ENCODE results near the gene ZNF488. TPM values are rescaled to one million over a fixed set of nuclear protein-coding genes. Genes with fewer than 3 reads are reported as not detected.

Gene ZNF488
- total RNA-seq, 1 donor from 2014 or later = 0.29 TPM

DNA sequence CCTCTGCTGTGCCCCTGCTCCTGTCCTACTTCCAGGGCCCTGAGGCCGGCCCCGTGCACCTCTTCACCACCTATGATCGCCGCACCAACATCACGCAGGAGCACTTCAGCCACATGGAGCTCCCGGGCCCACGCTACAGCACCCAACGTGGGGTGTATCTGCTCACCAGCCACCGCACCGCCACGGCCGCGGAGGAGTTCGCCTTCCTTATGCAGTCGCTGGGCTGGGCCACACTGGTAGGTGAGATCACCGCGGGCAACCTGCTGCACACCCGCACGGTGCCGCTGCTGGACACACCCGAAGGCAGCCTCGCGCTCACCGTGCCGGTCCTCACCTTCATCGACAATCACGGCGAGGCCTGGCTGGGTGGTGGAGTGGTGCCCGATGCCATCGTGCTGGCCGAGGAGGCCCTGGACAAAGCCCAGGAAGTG, 34.1 kb downstream of the ZNF488 start:
- Histone ChIP-seq H3K4me3 (ENCODE audit: low read depth, low read length) (no peak overlapping the region), H3K27me3 (ENCODE audit: control insufficient read depth, insufficient read depth, low read length) (no peaks in the 10 kb centered on the region), H3K36me3 (ENCODE audit: control insufficient read depth, insufficient read depth, low read length) (no peaks in the 10 kb centered on the region)
- TF ChIP-seq, protein P1, sequence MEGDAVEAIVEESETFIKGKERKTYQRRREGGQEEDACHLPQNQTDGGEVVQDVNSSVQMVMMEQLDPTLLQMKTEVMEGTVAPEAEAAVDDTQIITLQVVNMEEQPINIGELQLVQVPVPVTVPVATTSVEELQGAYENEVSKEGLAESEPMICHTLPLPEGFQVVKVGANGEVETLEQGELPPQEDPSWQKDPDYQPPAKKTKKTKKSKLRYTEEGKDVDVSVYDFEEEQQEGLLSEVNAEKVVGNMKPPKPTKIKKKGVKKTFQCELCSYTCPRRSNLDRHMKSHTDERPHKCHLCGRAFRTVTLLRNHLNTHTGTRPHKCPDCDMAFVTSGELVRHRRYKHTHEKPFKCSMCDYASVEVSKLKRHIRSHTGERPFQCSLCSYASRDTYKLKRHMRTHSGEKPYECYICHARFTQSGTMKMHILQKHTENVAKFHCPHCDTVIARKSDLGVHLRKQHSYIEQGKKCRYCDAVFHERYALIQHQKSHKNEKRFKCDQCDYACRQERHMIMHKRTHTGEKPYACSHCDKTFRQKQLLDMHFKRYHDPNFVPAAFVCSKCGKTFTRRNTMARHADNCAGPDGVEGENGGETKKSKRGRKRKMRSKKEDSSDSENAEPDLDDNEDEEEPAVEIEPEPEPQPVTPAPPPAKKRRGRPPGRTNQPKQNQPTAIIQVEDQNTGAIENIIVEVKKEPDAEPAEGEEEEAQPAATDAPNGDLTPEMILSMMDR (IDR thresholded peaks at IDR 0.05; ENCODE audit: insufficient read depth, low read length, poor library complexity, severe bottlenecking) = no peak
- DNase-seq (ENCODE audit: low read depth) = no peak

DNA sequence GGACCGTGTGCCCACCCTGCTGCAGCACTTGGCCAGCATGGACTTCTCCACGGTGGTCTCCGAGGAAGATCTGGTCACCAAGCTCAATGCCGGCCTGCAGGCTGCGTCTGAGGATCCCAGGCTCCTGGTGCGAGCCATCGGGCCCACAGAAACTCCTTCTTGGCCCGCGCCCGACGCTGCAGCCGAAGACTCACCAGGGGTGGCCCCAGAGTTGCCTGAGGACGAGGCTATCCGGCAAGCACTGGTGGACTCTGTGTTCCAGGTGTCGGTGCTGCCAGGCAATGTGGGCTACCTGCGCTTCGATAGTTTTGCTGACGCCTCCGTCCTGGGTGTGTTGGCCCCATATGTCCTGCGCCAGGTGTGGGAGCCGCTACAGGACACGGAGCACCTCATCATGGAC, 34.6 kb downstream of the ZNF488 start:
- TF ChIP-seq, protein P1 (IDR thresholded peaks at IDR 0.05; ENCODE audit: insufficient read depth, low read length, poor library complexity, severe bottlenecking) = no peak
- DNase-seq (ENCODE audit: low read depth) = no peak
- Histone ChIP-seq H3K27me3 (ENCODE audit: control insufficient read depth, insufficient read depth, low read length) (no peaks in the 10 kb centered on the region), H3K36me3 (ENCODE audit: control insufficient read depth, insufficient read depth, low read length) (no peaks in the 10 kb centered on the region), H3K4me3 (ENCODE audit: low read depth, low read length) (no peak overlapping the region)

DNA sequence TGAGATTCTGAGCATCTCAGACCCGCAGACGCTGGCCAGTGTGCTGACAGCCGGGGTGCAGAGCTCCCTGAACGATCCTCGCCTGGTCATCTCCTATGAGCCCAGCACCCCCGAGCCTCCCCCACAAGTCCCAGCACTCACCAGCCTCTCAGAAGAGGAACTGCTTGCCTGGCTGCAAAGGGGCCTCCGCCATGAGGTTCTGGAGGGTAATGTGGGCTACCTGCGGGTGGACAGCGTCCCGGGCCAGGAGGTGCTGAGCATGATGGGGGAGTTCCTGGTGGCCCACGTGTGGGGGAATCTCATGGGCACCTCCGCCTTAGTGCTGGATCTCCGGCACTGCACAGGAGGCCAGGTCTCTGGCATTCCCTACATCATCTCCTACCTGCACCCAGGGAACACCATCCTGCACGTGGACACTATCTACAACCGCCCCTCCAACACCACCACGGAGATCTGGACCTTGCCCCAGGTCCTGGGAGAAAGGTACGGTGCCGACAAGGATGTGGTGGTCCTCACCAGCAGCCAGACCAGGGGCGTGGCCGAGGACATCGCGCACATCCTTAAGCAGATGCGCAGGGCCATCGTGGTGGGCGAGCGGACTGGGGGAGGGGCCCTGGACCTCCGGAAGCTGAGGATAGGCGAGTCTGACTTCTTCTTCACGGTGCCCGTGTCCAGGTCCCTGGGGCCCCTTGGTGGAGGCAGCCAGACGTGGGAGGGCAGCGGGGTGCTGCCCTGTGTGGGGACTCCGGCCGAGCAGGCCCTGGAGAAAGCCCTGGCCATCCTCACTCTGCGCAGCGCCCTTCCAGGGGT, 35.2 kb downstream of the ZNF488 start:
- Histone ChIP-seq H3K4me3 (ENCODE audit: low read depth, low read length) (no peak overlapping the region), H3K36me3 (ENCODE audit: control insufficient read depth, insufficient read depth, low read length) (no peaks in the 10 kb centered on the region), H3K27me3 (ENCODE audit: control insufficient read depth, insufficient read depth, low read length) (no peaks in the 10 kb centered on the region)
- TF ChIP-seq, protein P1 (IDR thresholded peaks at IDR 0.05; ENCODE audit: insufficient read depth, low read length, poor library complexity, severe bottlenecking) = no peak
- DNase-seq (ENCODE audit: low read depth) = no peak

DNA sequence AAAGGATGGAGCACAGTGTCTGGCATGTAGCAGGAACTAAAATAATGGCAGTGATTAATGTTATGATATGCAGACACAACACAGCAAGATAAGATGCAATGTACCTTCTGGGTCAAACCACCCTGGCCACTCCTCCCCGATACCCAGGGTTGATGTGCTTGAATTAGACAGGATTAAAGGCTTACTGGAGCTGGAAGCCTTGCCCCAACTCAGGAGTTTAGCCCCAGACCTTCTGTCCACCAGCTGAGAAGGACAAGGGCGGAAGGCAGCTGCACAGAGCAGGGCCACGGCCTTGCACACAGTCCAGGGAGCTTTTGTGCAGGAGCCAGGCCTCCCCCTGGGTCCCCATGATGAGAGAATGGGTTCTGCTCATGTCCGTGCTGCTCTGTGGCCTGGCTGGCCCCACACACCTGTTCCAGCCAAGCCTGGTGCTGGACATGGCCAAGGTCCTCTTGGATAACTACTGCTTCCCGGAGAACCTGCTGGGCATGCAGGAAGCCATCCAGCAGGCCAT, 35.9 kb downstream of the ZNF488 start, which contains the start of gene RBP3:
TSS of gene RBP3 (plus strand) at position 226 of the 514 bp plus-strand sequence. CDS start at position 348, 122 bp downstream.
- DNase-seq (ENCODE audit: low read depth) = no peak
- TF ChIP-seq, protein P1 (IDR thresholded peaks at IDR 0.05; ENCODE audit: insufficient read depth, low read length, poor library complexity, severe bottlenecking) = no peak
- Histone ChIP-seq H3K27me3 (ENCODE audit: control insufficient read depth, insufficient read depth, low read length) (no peaks in the 10 kb centered on the region), H3K4me3 (ENCODE audit: low read depth, low read length) (no peak within 1 kb of the TSS), H3K36me3 (ENCODE audit: control insufficient read depth, insufficient read depth, low read length) (no peaks in the 10 kb centered on the region)

DNA sequence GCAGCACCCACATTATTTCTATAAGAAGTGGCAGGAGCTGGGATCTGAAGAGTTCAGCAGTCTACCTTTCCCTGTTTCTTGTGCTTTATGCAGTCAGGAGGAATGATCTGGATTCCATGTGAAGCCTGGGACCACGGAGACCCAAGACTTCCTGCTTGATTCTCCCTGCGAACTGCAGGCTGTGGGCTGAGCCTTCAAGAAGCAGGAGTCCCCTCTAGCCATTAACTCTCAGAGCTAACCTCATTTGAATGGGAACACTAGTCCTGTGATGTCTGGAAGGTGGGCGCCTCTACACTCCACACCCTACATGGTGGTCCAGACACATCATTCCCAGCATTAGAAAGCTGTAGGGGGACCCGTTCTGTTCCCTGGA, 36.8 kb downstream of the ZNF488 start:
- Histone ChIP-seq H3K36me3 (ENCODE audit: control insufficient read depth, insufficient read depth, low read length) (no peaks in the 10 kb centered on the region), H3K4me3 (ENCODE audit: low read depth, low read length) (no peak overlapping the region), H3K27me3 (ENCODE audit: control insufficient read depth, insufficient read depth, low read length) (no peaks in the 10 kb centered on the region)
- no peak for DNase-seq (ENCODE audit: low read depth)
- TF ChIP-seq, protein P1 (IDR thresholded peaks at IDR 0.05; ENCODE audit: insufficient read depth, low read length, poor library complexity, severe bottlenecking) = no peak

Data from kidney epithelial cell (primary cell).